ENCODE measurements around the gene CRABP2. TPM values are rescaled to one million over a fixed set of nuclear protein-coding genes. Genes with fewer than 3 reads are reported as not detected.

Gene CRABP2
- total and polyA plus RNA-seq, 12 donors, result 3.1 to 17.8 (median 7.2) TPM

DNA sequence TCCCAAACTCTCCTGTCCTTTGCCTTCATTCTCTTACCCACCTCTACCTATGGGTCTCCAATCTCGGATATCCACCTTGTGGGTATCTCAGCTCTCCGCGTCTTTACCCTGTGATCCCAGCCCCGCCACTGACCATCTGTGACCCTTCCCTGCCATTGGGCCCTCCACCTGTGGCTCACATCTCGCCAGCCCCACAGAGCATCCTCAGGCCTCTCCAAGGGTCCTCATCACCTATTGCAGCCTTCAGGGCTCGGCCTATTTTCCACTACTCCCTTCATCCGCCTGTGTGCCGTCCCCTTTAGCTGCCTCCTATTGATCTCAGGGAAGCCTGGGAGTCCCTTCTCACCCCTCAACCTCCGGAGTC lies 52.4 kb downstream of the CRABP2 start:
- H3K9me3 ChIP-seq (replicated peaks in 1 of 3), result no peaks in the 10 kb centered on the region
- intact Hi-C loops (cut with DNase I), result no loop called here
- H3K4me1 ChIP-seq (replicated peaks in 1 of 2), result peaks cover 15 to 25% of the 10 kb centered on the region in 2 donors
- DNase-seq, result no peak
- H3K27ac ChIP-seq, result no peak overlapping the region
- WGBS, 4 donors, result 83 to 88% (median 84%) methylated on average over 9 of the region's 9 CpGs
- no peaks in the 10 kb centered on the region for H3K27me3 ChIP-seq
- TF ChIP-seq, protein P1, sequence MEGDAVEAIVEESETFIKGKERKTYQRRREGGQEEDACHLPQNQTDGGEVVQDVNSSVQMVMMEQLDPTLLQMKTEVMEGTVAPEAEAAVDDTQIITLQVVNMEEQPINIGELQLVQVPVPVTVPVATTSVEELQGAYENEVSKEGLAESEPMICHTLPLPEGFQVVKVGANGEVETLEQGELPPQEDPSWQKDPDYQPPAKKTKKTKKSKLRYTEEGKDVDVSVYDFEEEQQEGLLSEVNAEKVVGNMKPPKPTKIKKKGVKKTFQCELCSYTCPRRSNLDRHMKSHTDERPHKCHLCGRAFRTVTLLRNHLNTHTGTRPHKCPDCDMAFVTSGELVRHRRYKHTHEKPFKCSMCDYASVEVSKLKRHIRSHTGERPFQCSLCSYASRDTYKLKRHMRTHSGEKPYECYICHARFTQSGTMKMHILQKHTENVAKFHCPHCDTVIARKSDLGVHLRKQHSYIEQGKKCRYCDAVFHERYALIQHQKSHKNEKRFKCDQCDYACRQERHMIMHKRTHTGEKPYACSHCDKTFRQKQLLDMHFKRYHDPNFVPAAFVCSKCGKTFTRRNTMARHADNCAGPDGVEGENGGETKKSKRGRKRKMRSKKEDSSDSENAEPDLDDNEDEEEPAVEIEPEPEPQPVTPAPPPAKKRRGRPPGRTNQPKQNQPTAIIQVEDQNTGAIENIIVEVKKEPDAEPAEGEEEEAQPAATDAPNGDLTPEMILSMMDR (IDR thresholded peaks at IDR 0.05), result no peak
- no peak for TF ChIP-seq POLR2A (IDR thresholded peaks at IDR 0.05)
- no peaks in the 10 kb centered on the region for H3K36me3 ChIP-seq (replicated peaks in 1 of 2)
- no peak overlapping the region for H3K4me3 ChIP-seq

DNA sequence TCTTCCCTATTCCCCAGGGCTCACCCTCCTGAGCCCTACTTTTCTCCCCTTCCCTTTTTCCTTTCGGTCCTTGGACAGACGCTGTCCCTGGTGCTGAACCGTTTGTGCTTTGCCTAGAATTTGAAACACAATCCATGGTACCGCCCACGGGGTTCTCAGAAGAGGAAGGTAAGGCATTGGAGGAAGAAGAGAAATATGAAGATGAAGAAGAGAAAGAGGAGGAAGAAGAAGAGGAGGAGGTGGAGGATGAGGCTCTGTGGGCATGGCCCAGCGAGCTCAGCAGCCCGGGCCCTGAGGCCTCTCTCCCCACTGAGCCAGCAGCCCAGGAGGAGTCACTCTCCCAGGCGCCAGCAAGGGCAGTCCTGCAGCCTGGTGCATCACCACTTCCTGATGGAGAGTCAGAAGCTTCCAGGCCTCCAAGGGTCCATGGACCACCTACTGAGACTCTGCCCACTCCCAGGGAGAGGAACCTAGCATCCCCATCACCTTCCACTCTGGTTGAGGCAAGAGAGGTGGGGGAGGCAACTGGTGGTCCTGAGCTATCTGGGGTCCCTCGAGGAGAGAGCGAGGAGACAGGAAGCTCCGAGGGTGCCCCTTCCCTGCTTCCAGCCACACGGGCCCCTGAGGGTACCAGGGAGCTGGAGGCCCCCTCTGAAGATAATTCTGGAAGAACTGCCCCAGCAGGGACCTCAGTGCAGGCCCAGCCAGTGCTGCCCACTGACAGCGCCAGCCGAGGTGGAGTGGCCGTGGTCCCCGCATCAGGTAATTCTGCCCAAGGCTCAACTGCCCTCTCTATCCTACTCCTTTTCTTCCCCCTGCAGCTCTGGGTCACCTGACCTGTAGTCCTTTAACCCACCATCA lies 53.0 kb downstream of the CRABP2 start:
- TF ChIP-seq, protein P1 (IDR thresholded peaks at IDR 0.05), result no peak
- TF ChIP-seq POLR2A (IDR thresholded peaks at IDR 0.05), result no peak
- WGBS, 4 donors, result 40 to 53% (median 49%) methylated on average over 11 to 16 of the region's 16 CpGs
- peaks cover 10 to 21% of the 10 kb centered on the region in 2 donors for H3K4me1 ChIP-seq (replicated peaks in 1 of 2)

More for the DNA sequence above, 53.0 kb downstream of the CRABP2 start:
- Histone ChIP-seq H3K27me3 (no peaks in the 10 kb centered on the region), H3K36me3 (replicated peaks in 1 of 2) (no peaks in the 10 kb centered on the region), H3K4me3 (no peak overlapping the region), H3K27ac (no peak overlapping the region), H3K9me3 (replicated peaks in 1 of 3) (no peaks in the 10 kb centered on the region)
- intact Hi-C loops (cut with DNase I), result no loop called here
- peak in 2 of 7 donors; percentile 35 to 41 for DNase-seq

Other genes starting within 250 kb of the CRABP2 start
- gene MEF2D, start 204.8 kb downstream of the CRABP2 start, total RNA-seq, result 10 to 100 TPM in 8 of 9 donors, 1 to 10 TPM in 1; 7.8 to 89.9 (median 71.2) TPM
- 10 to 100 TPM; 29.1 to 37.4 (median 35.3) TPM for gene MEF2D, start 204.8 kb downstream of the CRABP2 start, polyA plus RNA-seq
- 1 to 10 TPM in 4 of 9 donors, under 1 TPM in 5; 0.24 to 5.3 (median 0.83) TPM for gene IQGAP3, start 133.0 kb downstream of the CRABP2 start, total RNA-seq
- gene IQGAP3, start 133.0 kb downstream of the CRABP2 start, polyA plus RNA-seq, result 1 to 10 TPM in 1 of 3 donors, under 1 TPM in 2; 0.16 to 2.2 (median 0.40) TPM
- gene TTC24, start 125.9 kb downstream of the CRABP2 start, total RNA-seq, result not detected
- under 1 TPM in 1 of 3 donors, not detected in 2; 0.20 TPM for gene TTC24, start 125.9 kb downstream of the CRABP2 start, polyA plus RNA-seq
- 100 to 1,000 TPM in 5 of 9 donors, 10 to 100 TPM in 4; 74.6 to 132 (median 103) TPM for gene NAXE, start 113.8 kb downstream of the CRABP2 start, total RNA-seq
- 100 to 1,000 TPM in 1 of 3 donors, 10 to 100 TPM in 2; 49.4 to 124 (median 69.9) TPM for gene NAXE, start 113.8 kb downstream of the CRABP2 start, polyA plus RNA-seq
- 10 to 100 TPM in 8 of 9 donors, 1 to 10 TPM in 1; 7.8 to 42.4 (median 24.3) TPM for gene GPATCH4, start 104.1 kb downstream of the CRABP2 start, total RNA-seq
- gene GPATCH4, start 104.1 kb downstream of the CRABP2 start, polyA plus RNA-seq, result 10 to 100 TPM; 13.9 to 72.2 (median 39.3) TPM
- 1 to 10 TPM in 2 of 9 donors, under 1 TPM in 4, not detected in 3; 0.17 to 1.5 (median 0.73) TPM for gene HAPLN2, start 86.2 kb downstream of the CRABP2 start, total RNA-seq
- 1 to 10 TPM in 2 of 3 donors, not detected in 1; 2.2 to 3.1 TPM for gene HAPLN2, start 86.2 kb downstream of the CRABP2 start, polyA plus RNA-seq
- 10 to 100 TPM in 3 of 9 donors, under 1 TPM in 4, not detected in 2; 0.11 to 36.3 (median 0.57) TPM for gene BCAN, start 63.5 kb downstream of the CRABP2 start, total RNA-seq
- 10 to 100 TPM in 1 of 3 donors, 1 to 10 TPM in 2; 2.4 to 24.9 (median 8.9) TPM for gene BCAN, start 63.5 kb downstream of the CRABP2 start, polyA plus RNA-seq
- gene NES, start 28.2 kb downstream of the CRABP2 start, total RNA-seq, result 10 to 100 TPM in 6 of 9 donors, 1 to 10 TPM in 3; 7.7 to 22.9 (median 13.6) TPM
- gene NES, start 28.2 kb downstream of the CRABP2 start, polyA plus RNA-seq, result 10 to 100 TPM; 13.2 to 26.9 (median 18.0) TPM
- gene METTL25B, start 22.9 kb upstream of the CRABP2 start, total RNA-seq, result 100 to 1,000 TPM in 1 of 9 donors, 10 to 100 TPM in 8; 22.3 to 140 (median 28.9) TPM
- 100 to 1,000 TPM in 1 of 3 donors, 10 to 100 TPM in 2; 17.4 to 127 (median 68.6) TPM for gene METTL25B, start 22.9 kb upstream of the CRABP2 start, polyA plus RNA-seq
- gene ISG20L2, start 23.2 kb upstream of the CRABP2 start, total RNA-seq, result 10 to 100 TPM; 10.6 to 38.5 (median 19.3) TPM
- 10 to 100 TPM in 1 of 3 donors, 1 to 10 TPM in 2; 5.5 to 40.0 (median 8.8) TPM for gene ISG20L2, start 23.2 kb upstream of the CRABP2 start, polyA plus RNA-seq
- gene MRPL24, start 35.5 kb upstream of the CRABP2 start, total RNA-seq, result 100 to 1,000 TPM in 5 of 9 donors, 10 to 100 TPM in 4; 46.7 to 140 (median 104) TPM
- gene MRPL24, start 35.5 kb upstream of the CRABP2 start, polyA plus RNA-seq, result 100 to 1,000 TPM; 154 to 294 (median 239) TPM
- gene HDGF, start 46.1 kb upstream of the CRABP2 start, total RNA-seq, result 100 to 1,000 TPM; 119 to 159 (median 144) TPM
- 100 to 1,000 TPM in 1 of 3 donors, 10 to 100 TPM in 2; 62.0 to 199 (median 96.0) TPM for gene HDGF, start 46.1 kb upstream of the CRABP2 start, polyA plus RNA-seq
- gene PRCC, start 62.0 kb upstream of the CRABP2 start, total RNA-seq, result 10 to 100 TPM; 35.9 to 77.5 (median 56.9) TPM
- 100 to 1,000 TPM in 1 of 3 donors, 10 to 100 TPM in 2; 63.4 to 137 (median 67.6) TPM for gene PRCC, start 62.0 kb upstream of the CRABP2 start, polyA plus RNA-seq
- 1 to 10 TPM in 5 of 9 donors, under 1 TPM in 3, not detected in 1; 0.11 to 4.8 (median 2.2) TPM for gene SH2D2A, start 111.3 kb upstream of the CRABP2 start, total RNA-seq
- gene SH2D2A, start 111.3 kb upstream of the CRABP2 start, polyA plus RNA-seq, result 1 to 10 TPM in 1 of 3 donors, under 1 TPM in 2; 0.40 to 3.9 (median 0.91) TPM
- gene INSRR, start 153.5 kb upstream of the CRABP2 start, total RNA-seq, result 1 to 10 TPM in 1 of 9 donors, under 1 TPM in 6, not detected in 2; 0.04 to 1.3 (median 0.28) TPM
- gene INSRR, start 153.5 kb upstream of the CRABP2 start, polyA plus RNA-seq, result 1 to 10 TPM in 2 of 3 donors, under 1 TPM in 1; 0.22 to 8.7 (median 1.5) TPM
- gene NTRK1, start 155.3 kb upstream of the CRABP2 start, total RNA-seq, result 10 to 100 TPM in 1 of 9 donors, 1 to 10 TPM in 3, under 1 TPM in 4, not detected in 1; 0.26 to 11.2 (median 3.2) TPM
- 10 to 100 TPM in 2 of 3 donors, 1 to 10 TPM in 1; 1.1 to 22.6 (median 13.6) TPM for gene NTRK1, start 155.3 kb upstream of the CRABP2 start, polyA plus RNA-seq
- gene PEAR1, start 188.1 kb upstream of the CRABP2 start, total RNA-seq, result 10 to 100 TPM in 5 of 9 donors, 1 to 10 TPM in 4; 4.5 to 31.1 (median 11.0) TPM
- 10 to 100 TPM in 1 of 3 donors, 1 to 10 TPM in 2; 4.2 to 15.1 (median 6.2) TPM for gene PEAR1, start 188.1 kb upstream of the CRABP2 start, polyA plus RNA-seq
- gene LRRC71, start 215.0 kb upstream of the CRABP2 start, total RNA-seq, result under 1 TPM in 5 of 9 donors, not detected in 4; 0.11 to 0.39 (median 0.26) TPM
- gene LRRC71, start 215.0 kb upstream of the CRABP2 start, polyA plus RNA-seq, result 1 to 10 TPM in 2 of 3 donors, under 1 TPM in 1; 0.20 to 4.6 (median 1.2) TPM

All from adrenal gland (tissue), 12 donors.